SU-DHL-6 (cell line): ENCODE measurements around the gene SCRG1.

Experiments used
- H2AFZ ChIP-seq: fragments of 200-600 bp; sonication (generic); 2 replicates; pipeline ENCODE4 v1.6.1; 2014; ENCODE audit warnings: low read depth, mild to moderate bottlenecking, moderate library complexity, mixed read lengths, antibody characterized with exemption, low read length; ENCODE audit not compliant: severe bottlenecking
- H3F3A ChIP-seq: fragments of 200-600 bp; shearing (Covaris generic); 2 replicates; pipeline ENCODE4 v1.6.0; 2016; ENCODE audit warnings: antibody characterized with exemption, mild to moderate bottlenecking; ENCODE audit not compliant: insufficient read depth
- H3K27ac ChIP-seq: fragments of 200-600 bp; sonication (generic); 2 replicates; pipeline ENCODE4 v1.5.1; 2016; ENCODE audit warnings: low read depth, mild to moderate bottlenecking, low read length, moderate library complexity, mixed read lengths
- H3K27me3 ChIP-seq: fragments of 200-600 bp; sonication (generic), shearing (Covaris generic); 2 replicates; pipeline ENCODE4 v1.6.0; 2014; ENCODE audit warnings: mild to moderate bottlenecking, low read length
- H3K36me3 ChIP-seq: fragments of 200-600 bp; sonication (generic); 2 replicates; pipeline ENCODE4 v1.6.1; 2014; ENCODE audit warnings: mild to moderate bottlenecking, low read length, mixed read lengths
- H3K4me2 ChIP-seq: fragments of 300-600, 200-600 bp; shearing (Covaris generic), sonication (generic); 2 replicates; pipeline ENCODE4 v1.6.0; 2014; ENCODE audit warnings: low read length, low read depth, mild to moderate bottlenecking; ENCODE audit not compliant: poor library complexity, severe bottlenecking
- H3K4me3 ChIP-seq: fragments of 200-600 bp; sonication (generic); 2 replicates; pipeline ENCODE4 v1.5.1; 2014; ENCODE audit warnings: antibody characterized with exemption, low read length, mild to moderate bottlenecking, mixed read lengths; ENCODE audit not compliant: insufficient read depth, poor library complexity, severe bottlenecking
- H3K79me2 ChIP-seq: fragments of 200-600 bp; sonication (generic); 2 replicates; pipeline ENCODE4 v1.6.1; 2014; ENCODE audit warnings: mild to moderate bottlenecking, low read length, moderate library complexity; ENCODE audit not compliant: insufficient read depth
- H3K9ac ChIP-seq: fragments of 200-600 bp; sonication (generic); 2 replicates; pipeline ENCODE4 v1.7.0; 2014; ENCODE audit warnings: mild to moderate bottlenecking, low read length
- H3K9me2 ChIP-seq: fragments of 200-600 bp; sonication (generic); replicated peaks from 2 replicates; pipeline ENCODE4 v1.6.1; 2014; ENCODE audit warnings: low read length; ENCODE audit not compliant: insufficient read depth
- H3K9me3 ChIP-seq: fragments of 200-600 bp; sonication (generic); 2 replicates; pipeline ENCODE4 v1.6.1; 2014; ENCODE audit warnings: low read length, mixed read lengths; ENCODE audit not compliant: insufficient read depth
- H4K20me1 ChIP-seq: fragments of 200-600 bp; sonication (generic); 2 replicates; pipeline ENCODE4 v1.6.1; 2014; ENCODE audit warnings: low read depth, mild to moderate bottlenecking, antibody characterized with exemption, low read length, moderate library complexity, mixed read lengths
- CTCF ChIP-seq: fragments of 200-600 bp; sonication (generic); IDR thresholded peaks from one replicate; pipeline ENCODE4 v1.5.1; 2017; ENCODE audit warnings: antibody characterized with exemption, mild to moderate bottlenecking, low read length, moderate library complexity; ENCODE audit not compliant: insufficient read depth, poor library complexity, severe bottlenecking
- EZH2phosphoT487 ChIP-seq: fragments of 200-600 bp; sonication (generic), shearing (Covaris generic); conservative IDR thresholded peaks from 2 replicates; pipeline ENCODE4 v1.6.1; 2018; ENCODE audit warnings: mild to moderate bottlenecking, antibody characterized with exemption, low read length, moderate library complexity, mixed read lengths

Gene SCRG1

GRCh38 chr4:173380987-173381386 lies 17.9 kb downstream of the SCRG1 start:
- Histone ChIP-seq H3K36me3 (peaks cover 27% of the 10 kb centered on the region), H3K27ac (no peak overlapping the region), H4K20me1 (no peaks in the 10 kb centered on the region), H2AFZ (no peak overlapping the region), H3K9ac (no peak overlapping the region), H3K9me3 (no peaks in the 10 kb centered on the region), H3K27me3 (no peaks in the 10 kb centered on the region), H3K4me3 (no peak overlapping the region), H3K4me2 (no peak overlapping the region), H3K9me2 (no peaks in the 10 kb centered on the region), H3F3A (peaks cover 10% of the 10 kb centered on the region; the same call in 1 of the 2 replicates), H3K79me2 (no peaks in the 10 kb centered on the region)
- TF ChIP-seq EZH2phosphoT487, result no peak
- TF ChIP-seq CTCF, result no peak

GRCh38 chr4:173379929-173380328 lies 19.0 kb downstream of the SCRG1 start:
- Histone ChIP-seq H3K9ac (no peak overlapping the region), H2AFZ (no peak overlapping the region), H3F3A (peaks cover 10% of the 10 kb centered on the region; the same call in 1 of the 2 replicates), H3K9me3 (no peaks in the 10 kb centered on the region), H3K4me2 (no peak overlapping the region), H3K36me3 (peaks cover 30% of the 10 kb centered on the region), H3K79me2 (no peaks in the 10 kb centered on the region), H4K20me1 (no peaks in the 10 kb centered on the region), H3K27ac (no peak overlapping the region), H3K4me3 (no peak overlapping the region), H3K27me3 (no peaks in the 10 kb centered on the region), H3K9me2 (no peaks in the 10 kb centered on the region)
- TF ChIP-seq CTCF (no peak), EZH2phosphoT487 (no peak)

GRCh38 chr4:173374588-173374987 lies 24.3 kb downstream of the SCRG1 start:
- H3K79me2 ChIP-seq, result peaks cover 32% of the 10 kb centered on the region
- H3K4me3 ChIP-seq, result no peak overlapping the region
- no peaks in the 10 kb centered on the region for H3K9me3 ChIP-seq
- H3K36me3 ChIP-seq, result peaks cover 32% of the 10 kb centered on the region
- H3K9ac ChIP-seq, result no peak overlapping the region
- no peaks in the 10 kb centered on the region for H3K9me2 ChIP-seq
- peaks cover 13% of the 10 kb centered on the region for H3F3A ChIP-seq
- H2AFZ ChIP-seq, result no peak overlapping the region
- H3K27me3 ChIP-seq, result no peaks in the 10 kb centered on the region
- H4K20me1 ChIP-seq, result no peaks in the 10 kb centered on the region
- H3K27ac ChIP-seq, result no peak overlapping the region
- peak overlapping the region; percentile 7 for H3K4me2 ChIP-seq
- TF ChIP-seq CTCF, result no peak
- TF ChIP-seq EZH2phosphoT487, result no peak
